CMK (cell line): ENCODE measurements around the gene SH2D7.

Source experiments
- DNase-seq: peaks from one replicate; pipeline ENCODE4 v3.0.0-alpha.2; 2010; ENCODE audit warnings: low read depth

SH2D7 gene

GRCh38 chr15:78104566-78105475 lies 12.5 kb downstream of the SH2D7 start:
- no peak for DNase-seq

- DNase-seq = peak; percentile 36
Observed at GRCh38 chr15:78105476-78106241, 13.3 kb downstream of the SH2D7 start.

- DNase-seq = no peak
Observed at GRCh38 chr15:78107471-78107870, 15.1 kb downstream of the SH2D7 start.

- DNase-seq = peak; percentile 84
Observed at GRCh38 chr15:78108300-78109084, 16.1 kb downstream of the SH2D7 start.

- DNase-seq = no peak
Observed at GRCh38 chr15:78109156-78109555, 16.8 kb downstream of the SH2D7 start.

- DNase-seq = no peak
Observed at GRCh38 chr15:78110096-78110495, 17.7 kb downstream of the SH2D7 start.

- DNase-seq = no peak
Observed at GRCh38 chr15:78110916-78111475, 18.6 kb downstream of the SH2D7 start.

GRCh38 chr15:78111788-78112187 lies 19.4 kb downstream of the SH2D7 start:
- no peak for DNase-seq

GRCh38 chr15:78112551-78112950 lies 20.2 kb downstream of the SH2D7 start:
- DNase-seq = no peak

- DNase-seq = no peak
Observed at GRCh38 chr15:78120523-78120922, 28.2 kb downstream of the SH2D7 start.

- no peak for DNase-seq
Observed at GRCh38 chr15:78125267-78125666, 32.9 kb downstream of the SH2D7 start.

GRCh38 chr15:78127882-78128281 lies 35.5 kb downstream of the SH2D7 start:
- DNase-seq = no peak

- DNase-seq = no peak
Observed at GRCh38 chr15:78129077-78129750, 36.9 kb downstream of the SH2D7 start.

- no peak for DNase-seq
Observed at GRCh38 chr15:78129751-78130287, 37.5 kb downstream of the SH2D7 start.

GRCh38 chr15:78130466-78131294 lies 38.3 kb downstream of the SH2D7 start:
- no peak for DNase-seq

GRCh38 chr15:78131295-78132061 lies 39.1 kb downstream of the SH2D7 start, which contains the start of gene CIB2:
Gene CIB2, minus strand, starts transcription at chr15:78131445. Its CDS starts 230 bp downstream, at chr15:78131215.
- peak; percentile 77 for DNase-seq

- DNase-seq = no peak
Observed at GRCh38 chr15:78133801-78134200, 41.4 kb downstream of the SH2D7 start.

- DNase-seq = no peak
Observed at GRCh38 chr15:78139578-78139977, 47.2 kb downstream of the SH2D7 start.

GRCh38 chr15:78140292-78140691 lies 47.9 kb downstream of the SH2D7 start:
- no peak for DNase-seq
